Kidney glomerular epithelial cell (primary cell): ENCODE results near the gene TOM1L1.

Experiments
- DNase-seq: peaks from one replicate; lab custom pipeline; 2025; lab: John Stamatoyannopoulos, UW

TOM1L1 gene

DNA sequence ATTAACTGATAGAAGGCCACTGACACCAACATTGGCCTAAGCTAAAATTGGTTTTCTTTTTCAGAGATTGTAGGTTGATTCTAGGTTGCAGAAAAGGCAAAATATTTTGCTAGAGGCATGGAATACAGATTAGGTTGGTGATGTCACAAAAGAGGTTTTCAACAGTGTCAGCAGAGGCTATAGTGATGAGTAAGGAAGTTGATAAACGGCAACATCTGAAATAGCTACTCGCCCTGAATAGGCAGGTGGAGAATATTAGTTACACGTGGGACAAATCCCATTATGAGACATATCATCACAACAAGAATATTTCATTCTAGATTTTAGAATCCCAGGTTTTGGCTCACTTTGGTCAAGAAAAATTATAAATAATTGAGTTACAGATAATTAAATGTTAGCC, 1.5 kb upstream of the TOM1L1 start:
- no peak for DNase-seq

DNA sequence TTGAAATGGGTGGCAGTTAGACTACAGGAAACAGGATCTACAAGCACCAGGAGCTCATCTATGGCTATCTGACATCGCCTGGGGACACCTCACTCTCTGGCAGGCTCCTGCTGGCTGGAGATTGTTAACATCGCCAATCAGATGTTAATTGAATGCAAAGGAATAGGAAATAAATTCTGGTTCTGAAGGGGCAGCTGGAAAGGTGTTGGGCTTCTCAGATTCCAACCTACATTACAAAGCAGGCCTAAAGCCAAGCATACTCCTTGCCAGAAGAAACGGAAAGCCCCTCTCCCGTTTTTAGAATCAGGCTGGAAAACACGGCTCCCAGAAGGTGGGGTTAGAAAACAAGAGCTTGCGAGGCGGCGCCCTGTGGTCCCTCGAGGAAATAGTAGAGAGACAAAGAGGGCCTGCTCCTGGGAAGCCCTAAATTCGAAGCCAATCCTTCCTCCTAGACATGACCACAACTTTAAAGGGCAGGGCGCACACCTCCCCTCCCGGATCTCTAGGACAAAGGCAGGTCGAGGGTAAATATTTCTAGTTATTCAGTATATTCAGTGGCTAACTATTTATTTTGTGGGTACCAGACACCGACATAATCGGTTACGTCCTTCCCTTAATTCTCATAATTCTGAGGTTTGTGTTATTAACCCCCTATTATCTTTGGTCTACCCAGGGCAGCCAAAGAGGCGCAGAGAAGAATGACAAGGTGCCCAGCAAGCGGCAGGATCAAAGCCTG, 763 bp upstream of the TOM1L1 start:
- no peak for DNase-seq

GRCh38 chr17:54901230-54901822, 674 bp downstream of the TOM1L1 start:
- DNase-seq, result peak; percentile 45

GRCh38 chr17:54902017-54902416, 1.4 kb downstream of the TOM1L1 start:
- no peak for DNase-seq

DNA sequence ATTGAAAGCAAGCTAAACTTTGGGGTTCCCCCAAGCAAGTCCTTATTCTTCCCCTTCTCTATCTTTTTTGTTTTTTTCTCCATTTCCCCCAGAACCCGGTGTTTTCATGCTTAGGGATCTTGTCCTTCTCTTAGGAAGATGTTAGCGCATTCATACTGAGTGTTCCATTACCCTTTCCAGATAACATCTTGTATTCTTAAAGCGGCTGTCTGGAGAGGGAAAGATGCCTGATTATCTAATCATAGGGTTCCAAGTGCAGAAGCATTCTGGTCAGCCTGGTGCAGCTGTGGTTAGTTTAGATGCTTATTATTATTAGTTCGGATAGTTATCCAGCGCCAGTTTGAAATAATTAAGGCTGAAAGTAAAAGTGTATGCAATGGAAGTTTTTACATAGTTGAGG, 2.0 kb downstream of the TOM1L1 start:
- no peak for DNase-seq

- peak; percentile 90 for DNase-seq
Observed at GRCh38 chr17:54903375-54903774, 2.7 kb downstream of the TOM1L1 start.

GRCh38 chr17:54906683-54907082, 6.0 kb downstream of the TOM1L1 start:
- no peak for DNase-seq

DNA sequence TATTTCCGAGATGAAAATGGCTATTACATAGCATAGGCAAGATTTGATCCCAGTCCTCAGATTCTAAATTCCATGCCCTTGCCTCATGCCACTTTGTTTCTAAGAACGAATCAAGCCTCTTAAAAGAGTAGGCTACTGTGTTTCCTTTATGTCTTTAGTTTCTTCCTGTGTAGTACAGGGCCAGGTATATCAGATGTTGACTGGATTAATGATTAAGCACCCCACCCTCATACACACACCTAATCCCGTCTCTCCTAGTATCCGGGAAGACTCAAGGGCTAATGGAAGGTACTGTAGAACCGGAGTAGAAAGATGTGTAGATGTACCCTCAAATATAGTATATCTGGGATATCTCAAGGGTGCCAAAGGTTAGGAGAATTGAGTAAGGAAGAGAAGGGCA, 6.7 kb downstream of the TOM1L1 start:
- DNase-seq, result no peak

DNA sequence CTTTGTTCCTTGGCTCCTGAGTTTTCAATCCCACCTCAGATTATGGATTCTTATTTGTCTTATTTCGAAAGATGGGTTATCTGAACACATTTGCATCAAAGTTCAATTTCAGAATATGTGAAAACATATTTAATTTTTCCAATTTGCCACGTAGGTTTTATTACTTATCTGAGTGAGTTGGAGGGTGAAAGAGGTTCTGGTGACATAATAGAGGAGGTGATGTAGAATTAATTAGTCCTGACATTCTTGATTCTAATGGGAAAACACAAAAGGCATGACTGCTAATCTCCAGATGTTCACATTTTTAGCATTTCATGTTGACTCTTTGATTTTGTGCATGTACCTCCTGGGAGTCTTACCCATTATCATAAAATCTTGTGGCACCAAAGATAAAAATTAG, 9.1 kb downstream of the TOM1L1 start:
- no peak for DNase-seq

DNA sequence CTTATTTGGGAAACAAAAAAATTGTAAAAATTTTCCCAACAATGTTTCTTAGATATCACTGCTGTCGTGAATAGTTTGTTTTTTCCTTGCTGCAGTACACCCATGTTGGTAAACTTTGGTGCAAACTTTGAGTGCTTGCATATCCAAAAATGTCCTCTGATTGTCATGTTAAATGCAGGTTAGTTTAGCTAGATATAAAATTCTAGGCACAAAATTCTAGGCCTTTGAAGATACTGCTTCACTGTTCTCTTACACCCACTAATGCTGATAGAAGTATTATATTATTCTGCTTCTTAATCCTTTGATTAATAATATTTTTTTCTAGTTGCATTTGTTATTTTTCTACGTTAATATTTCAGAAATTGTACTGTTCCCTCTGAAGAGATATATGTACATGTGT, 16.1 kb downstream of the TOM1L1 start:
- DNase-seq, result no peak

DNA sequence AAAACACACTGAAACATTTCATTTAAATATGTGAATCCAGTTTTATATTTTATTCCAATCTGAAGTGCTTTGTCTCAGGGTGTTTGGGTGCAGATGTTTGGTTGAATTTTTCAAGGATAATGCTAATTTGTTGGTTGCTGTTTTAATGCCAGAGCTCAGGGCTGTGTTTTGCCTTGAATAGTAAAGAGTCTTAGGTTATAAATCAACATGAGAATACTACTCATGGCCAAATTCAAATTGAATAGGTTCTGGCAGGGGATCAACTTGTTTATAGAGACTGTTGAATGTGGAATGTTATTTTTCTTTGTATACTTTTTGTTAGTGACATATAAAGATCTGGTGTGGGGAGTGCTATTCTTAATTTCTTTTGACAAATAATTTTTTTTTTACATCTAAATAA, 18.8 kb downstream of the TOM1L1 start:
- no peak for DNase-seq

- no peak for DNase-seq
Observed at GRCh38 chr17:54920819-54921218, 20.2 kb downstream of the TOM1L1 start.

GRCh38 chr17:54924405-54924804, 23.8 kb downstream of the TOM1L1 start:
- DNase-seq, result no peak

DNA sequence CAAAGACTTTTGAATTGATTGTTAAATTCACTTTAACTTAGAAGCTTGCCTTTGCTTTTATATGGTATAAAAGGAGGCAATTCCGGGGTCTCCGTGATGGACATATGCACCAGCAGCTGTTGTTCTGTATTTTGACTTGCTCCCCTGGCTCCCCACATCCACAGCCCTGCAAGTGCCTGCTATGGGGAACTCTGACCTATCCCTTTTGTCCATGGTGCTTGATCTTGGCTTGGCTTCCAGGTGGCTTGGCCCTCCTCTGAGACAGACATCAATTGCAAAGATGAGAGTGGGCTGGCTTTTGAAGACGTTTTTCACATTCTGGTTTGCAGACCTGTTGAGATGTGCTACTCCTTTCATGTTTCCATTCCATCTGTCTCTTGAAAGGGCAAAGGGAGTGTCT, 26.9 kb downstream of the TOM1L1 start:
- DNase-seq, result no peak

- no peak for DNase-seq
Observed at GRCh38 chr17:54932711-54933110, 32.1 kb downstream of the TOM1L1 start.

GRCh38 chr17:54933921-54934320, 33.3 kb downstream of the TOM1L1 start:
- no peak for DNase-seq

DNA sequence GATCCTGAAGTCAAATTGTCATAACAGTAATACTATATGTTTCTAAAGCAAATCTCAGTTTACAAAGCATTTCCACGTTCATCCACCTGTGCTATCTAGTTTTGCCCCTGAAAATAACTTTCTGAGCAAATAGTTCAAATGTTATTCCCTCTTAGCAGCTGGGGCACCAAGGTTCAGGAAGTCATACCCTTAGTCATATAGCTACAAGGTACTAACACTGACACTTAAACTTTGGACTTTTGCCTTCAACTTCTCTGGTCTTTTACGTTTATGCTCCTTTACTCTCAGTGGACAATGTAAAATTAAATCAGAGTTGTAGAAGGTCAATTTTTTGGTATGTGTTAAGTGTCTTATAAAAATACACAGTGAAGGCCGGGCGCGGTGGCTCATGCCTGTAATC, 34.8 kb downstream of the TOM1L1 start:
- DNase-seq, result no peak

GRCh38 chr17:54937018-54937417, 36.4 kb downstream of the TOM1L1 start:
- DNase-seq, result no peak

- DNase-seq, result no peak
Observed at GRCh38 chr17:54937426-54937825, 36.8 kb downstream of the TOM1L1 start.

- no peak for DNase-seq
Observed at GRCh38 chr17:54941285-54941684, 40.6 kb downstream of the TOM1L1 start.

- no peak for DNase-seq
Observed at GRCh38 chr17:54944796-54945195, 44.1 kb downstream of the TOM1L1 start.

- no peak for DNase-seq
Observed at GRCh38 chr17:54945231-54945630, 44.6 kb downstream of the TOM1L1 start.

GRCh38 chr17:54945671-54946070, 45.0 kb downstream of the TOM1L1 start:
- no peak for DNase-seq

DNA sequence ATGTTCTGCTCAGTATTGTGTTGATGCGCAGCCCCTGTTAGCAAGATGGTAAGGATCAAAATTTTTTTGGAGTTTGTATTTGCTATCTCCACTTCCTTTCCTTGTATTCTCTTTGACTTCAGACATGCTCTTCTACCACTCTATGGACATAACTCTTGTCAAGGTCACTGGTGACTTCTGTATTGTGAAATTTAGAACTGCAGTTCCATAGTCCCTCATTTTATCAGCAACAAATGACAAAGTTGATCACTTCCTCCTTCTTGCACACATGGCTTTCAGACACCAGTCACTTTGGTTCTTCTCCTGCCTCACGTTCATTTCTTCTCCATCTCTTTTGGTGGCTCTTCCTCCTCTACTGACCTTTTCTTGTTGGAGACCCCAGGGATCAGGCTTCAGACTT, 46.7 kb downstream of the TOM1L1 start:
- no peak for DNase-seq
